ENCODE data around the gene TMEM185B.
"Not testable (repeated sequence)": the region's sequence is repeated elsewhere in the genome, so short reads cannot be mapped to it uniquely, and the experiment has no call there.

Gene TMEM185B

GRCh38 chr2:120206022-120206581 lies 17.1 kb downstream of the TMEM185B start:
- no peak for DNase-seq (ENCODE audit: low read depth in 2 of 2)

DNA sequence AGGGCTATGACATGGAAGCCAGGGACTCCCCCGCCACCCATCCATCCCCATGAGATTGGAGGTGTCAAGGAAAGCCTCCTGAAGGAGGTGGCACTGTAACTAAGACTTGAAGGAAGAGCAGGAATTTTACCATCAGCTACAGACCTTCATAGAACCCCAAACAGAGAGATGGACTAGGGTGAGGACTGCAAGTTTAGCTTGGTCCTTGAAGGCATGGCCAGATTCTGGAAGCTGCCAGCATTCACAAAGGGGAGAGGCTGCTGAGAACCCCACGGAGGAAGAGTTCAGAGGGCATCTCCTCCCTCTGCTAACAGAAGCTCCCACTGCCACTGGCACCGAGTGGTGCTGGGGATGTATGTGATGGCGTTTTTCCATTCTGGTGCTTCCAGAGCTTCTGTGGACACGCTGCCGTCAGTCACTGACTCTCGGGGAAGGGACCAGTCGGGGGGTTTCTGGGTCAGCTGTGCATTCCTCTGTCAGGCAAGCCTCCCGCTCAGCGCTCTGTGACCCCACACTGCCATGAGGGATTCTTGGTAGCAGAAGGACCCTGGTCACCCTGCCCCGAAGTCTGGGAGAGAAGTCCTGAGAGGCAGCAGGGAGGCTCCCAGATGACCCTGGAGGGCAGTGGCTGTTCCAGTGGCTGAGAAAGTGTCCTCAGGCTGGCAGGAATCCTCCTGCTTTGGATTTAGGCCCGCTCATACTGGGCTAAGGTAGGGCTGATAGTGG lies 18.1 kb downstream of the TMEM185B start:
- no peak for DNase-seq (ENCODE audit: low read depth in 2 of 2)

- DNase-seq (ENCODE audit: low read depth in 2 of 2): no peak
Observed at GRCh38 chr2:120204417-120204816, 18.8 kb downstream of the TMEM185B start.

DNA sequence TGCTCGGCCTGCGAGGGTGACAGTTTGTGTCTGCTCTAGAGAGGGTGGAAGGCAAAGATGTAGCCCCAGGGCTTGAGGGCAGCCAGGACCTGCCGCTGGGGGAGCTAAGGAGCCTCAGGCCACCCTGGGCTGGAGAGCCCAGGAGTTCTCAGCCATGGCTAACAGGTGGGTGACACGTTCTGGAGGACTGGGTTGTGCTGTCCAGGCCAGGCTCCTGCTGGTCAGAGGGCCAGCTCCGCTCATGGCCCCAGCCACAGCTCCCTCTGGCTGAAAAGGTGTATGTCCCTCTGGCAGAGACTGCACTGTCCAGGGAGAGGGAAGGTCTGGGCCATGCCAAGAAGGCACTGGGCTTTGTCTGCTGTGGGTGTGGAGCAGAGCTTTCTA lies 19.2 kb downstream of the TMEM185B start:
- DNase-seq (ENCODE audit: low read depth in 2 of 2): no peak

DNA sequence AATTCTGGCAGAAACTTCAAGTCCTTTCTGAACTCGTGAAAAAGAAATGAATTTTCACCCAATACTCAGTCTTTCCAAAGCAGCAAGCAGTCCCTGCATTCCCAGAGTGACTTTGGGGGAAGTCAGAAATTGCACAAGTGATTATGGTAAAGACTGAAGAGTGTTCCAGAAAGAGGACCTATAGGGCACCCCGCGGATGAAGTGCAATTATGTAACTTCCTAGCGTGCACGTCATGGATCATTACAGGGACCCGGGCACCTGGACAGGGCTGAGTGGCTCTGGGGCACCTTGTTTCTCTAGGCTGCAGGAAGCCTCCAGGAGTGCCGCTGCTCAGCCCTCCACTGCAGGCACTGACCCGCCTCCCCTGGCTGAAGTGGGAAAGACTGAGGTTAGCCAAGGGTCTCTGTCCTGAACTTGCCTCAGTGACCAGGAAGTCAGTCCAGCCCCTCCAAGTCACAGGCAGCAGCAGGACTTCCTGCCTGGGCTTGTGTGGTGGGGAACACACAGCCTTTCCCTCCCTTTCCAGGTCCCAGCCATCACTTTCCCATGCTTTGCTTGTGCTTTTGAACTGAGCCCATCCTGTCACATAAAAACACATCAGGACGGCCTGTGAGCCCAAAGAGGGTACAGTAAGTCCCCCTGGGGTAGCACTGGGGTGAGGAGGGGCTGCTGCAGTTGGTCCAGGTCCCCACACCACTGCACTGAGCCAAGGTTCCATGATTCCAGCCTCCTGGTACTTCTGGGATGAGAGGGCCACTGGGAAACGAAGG lies 19.8 kb downstream of the TMEM185B start:
- no peak for DNase-seq (ENCODE audit: low read depth in 2 of 2)

DNA sequence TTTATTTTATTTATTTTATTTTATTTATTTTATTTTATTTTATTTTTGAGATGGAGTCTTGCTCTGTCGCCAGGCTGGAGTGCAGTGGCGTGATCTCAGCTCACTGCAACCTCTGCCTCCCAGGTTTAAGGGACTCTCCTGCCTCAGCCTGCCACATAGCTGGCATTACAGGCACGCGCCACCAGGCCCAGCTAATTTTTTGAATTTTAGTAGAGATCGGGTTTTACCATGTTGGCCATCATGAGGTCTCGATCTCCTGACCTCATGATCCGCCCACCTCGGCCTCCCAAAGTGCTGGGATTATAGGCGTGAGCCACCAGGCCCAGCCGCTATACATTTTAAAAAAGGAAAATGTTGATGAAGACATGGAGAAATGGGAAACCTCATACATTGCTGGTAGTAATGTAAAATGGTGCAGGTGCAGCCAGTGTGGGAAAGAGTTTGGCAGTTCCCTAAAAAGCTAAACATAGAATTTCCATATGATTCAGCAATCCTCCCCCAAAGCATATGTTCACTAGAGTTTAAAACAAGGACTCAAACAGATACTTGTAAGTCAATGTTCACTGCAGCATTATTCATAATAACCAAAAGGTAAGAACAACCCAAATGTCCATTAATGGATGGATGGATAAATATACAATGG lies 23.3 kb downstream of the TMEM185B start:
- not testable (repeated sequence) for DNase-seq (ENCODE audit: low read depth in 2 of 2)

DNA sequence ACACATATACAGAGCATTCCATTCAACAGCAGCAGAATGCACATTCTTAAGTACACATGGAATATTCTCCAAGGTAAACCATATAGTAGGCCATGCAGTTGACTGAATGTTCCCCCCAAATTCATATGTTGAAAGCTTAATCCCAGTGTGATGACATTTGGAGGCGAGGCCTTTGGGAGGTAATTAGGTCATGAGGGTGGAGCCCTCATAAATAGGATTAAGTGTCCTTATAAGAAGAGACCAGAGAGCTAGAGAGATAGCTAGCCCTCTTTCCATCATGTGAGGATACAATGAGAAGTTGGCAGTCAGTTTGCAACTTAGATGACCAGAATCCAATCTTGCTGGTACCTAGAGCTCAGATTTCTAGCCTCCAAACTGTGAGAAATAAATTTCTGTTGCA lies 27.6 kb downstream of the TMEM185B start:
- DNase-seq (ENCODE audit: low read depth in 2 of 2): no peak

- DNase-seq (ENCODE audit: low read depth in 2 of 2): no peak
Observed at GRCh38 chr2:120192280-120192679, 30.9 kb downstream of the TMEM185B start.

- DNase-seq (ENCODE audit: low read depth in 2 of 2): no peak
Observed at GRCh38 chr2:120189189-120189588, 34.0 kb downstream of the TMEM185B start.

- DNase-seq (ENCODE audit: low read depth in 2 of 2): no peak
Observed at GRCh38 chr2:120182019-120182560, 41.1 kb downstream of the TMEM185B start.

DNA sequence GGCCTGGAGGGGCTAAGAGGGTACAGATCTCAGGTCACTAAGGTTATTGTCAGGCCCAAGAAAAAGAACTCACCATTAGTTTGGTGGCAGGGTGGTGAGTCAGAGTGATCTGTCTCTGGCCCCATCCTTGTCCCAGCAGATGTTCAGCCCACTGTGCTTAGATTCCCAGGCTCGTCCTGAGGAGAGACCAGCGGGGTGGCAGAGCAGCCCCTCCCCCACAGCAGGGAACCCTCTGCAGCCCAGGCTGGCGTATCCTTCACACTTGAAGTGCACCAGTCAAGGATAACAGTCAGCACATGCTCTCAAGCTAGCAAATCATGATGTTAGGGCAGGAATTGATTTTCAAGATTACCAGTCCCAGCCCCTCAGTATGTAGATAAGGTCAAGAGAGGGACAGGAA lies 43.1 kb downstream of the TMEM185B start:
- no peak for DNase-seq (ENCODE audit: low read depth in 2 of 2)

DNA sequence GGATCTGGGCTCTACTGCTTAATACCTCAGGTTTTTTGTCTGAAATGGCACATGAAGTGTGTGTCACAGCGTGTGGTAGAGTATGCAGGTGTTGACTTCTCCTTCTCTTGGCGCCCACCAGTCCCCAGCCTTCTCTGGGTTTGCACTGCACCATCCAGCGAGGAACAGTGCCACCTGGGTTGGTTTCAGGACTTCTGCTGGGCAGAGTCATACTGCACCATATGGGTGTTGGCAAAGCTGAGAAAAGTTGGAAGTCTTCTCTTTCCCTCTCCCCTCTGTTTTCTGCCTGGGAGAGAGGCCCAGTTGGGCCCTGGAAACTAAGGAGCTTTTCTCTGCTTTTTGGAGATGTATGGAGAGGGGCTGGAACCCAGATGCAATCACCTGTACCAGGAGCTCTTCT lies 43.8 kb downstream of the TMEM185B start:
- DNase-seq (ENCODE audit: low read depth in 2 of 2): no peak

DNA sequence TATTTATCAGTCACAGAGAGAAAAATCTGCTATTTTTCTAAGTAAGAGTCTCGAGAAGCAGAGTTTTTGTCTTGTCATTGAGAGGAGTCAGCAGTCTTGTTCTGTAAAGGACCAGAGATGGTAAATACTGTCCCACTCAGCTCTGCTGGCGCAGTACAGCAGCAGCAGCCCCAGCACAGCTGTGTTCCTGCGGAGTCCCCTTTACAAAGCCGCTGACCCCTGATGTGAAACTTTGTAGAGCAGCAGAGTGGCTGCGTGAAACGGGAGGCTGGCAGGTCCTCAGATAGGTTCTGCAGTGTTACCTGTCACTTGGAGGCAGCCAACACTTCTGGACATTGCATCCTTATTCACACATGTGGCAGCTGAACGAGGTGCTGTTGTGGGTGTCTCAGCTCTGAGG lies 45.2 kb downstream of the TMEM185B start:
- DNase-seq (ENCODE audit: low read depth in 2 of 2): no peak

DNA sequence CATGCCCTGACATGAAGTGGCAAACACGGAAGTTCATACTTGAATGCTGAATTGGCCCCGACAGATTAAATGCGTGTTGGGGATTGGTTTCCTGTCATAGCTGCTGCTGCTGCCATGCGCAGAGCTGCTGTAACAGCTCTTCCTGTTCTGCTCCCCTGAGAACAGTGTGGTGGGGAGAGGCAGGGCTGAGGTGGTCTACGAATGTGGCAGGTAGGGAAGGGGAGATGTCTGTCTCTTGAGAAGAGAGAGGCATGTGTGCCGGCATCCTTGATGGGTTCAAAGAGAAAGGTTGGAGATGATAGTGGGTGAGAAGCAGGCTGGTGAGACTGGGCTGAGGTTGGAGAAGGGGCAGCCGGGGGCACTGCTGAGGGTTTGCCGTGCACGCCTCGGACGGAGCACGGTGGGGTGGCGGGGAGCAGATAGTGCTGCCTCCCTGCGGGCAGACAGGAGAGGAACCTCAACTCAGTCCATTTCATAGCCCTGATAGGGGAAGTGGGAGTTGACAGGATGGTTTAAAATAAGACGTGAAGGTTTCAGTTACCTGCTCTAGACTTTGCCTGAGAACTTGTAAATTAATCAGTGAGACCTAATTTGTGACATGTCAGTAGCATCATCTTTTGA lies 46.1 kb downstream of the TMEM185B start:
- DNase-seq (ENCODE audit: low read depth in 2 of 2): peak; percentile 48 to 62

- DNase-seq (ENCODE audit: low read depth in 2 of 2): no peak
Observed at GRCh38 chr2:120176526-120176925, 46.7 kb downstream of the TMEM185B start.

DNA sequence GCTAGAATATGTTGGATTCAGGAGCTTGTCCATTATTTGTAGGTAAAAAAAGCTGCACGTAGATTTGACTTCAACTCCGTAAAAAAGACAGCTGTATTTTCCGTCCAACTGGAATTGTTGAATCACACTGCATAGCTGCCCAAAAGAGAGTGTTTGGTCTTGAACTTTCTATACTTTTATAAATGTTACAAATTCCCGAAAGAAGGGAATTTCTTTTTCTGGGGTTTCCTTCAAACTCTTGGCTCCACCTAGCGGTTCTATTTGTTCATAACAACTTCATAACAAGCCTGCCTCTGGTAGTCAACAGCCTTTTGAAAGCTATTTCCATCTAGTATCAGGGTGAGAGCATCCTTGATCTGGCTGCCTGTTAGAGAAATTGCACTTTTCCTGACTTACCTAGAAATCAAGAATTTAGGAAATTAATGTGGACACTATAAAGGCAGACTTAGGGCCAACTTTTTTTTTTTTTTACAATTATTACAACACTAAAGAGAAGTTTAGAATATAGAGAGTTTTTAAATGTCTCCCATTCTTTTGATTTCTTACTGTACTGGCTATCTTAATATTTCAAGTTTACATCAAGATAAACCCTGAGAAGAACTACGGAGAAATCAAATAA lies 48.1 kb downstream of the TMEM185B start:
- DNase-seq (ENCODE audit: low read depth in 2 of 2): no peak
